GM19035 (cell line): Measurements from ENCODE around the gene MRPS12.

Experiments
- ATAC-seq: cut with Tn5 transposase; IDR thresholded peaks from one replicate; pipeline ENCODE4 v1.9.1; 2021; ENCODE audit not compliant: unreplicated experiment

MRPS12 gene

GRCh38 chr19:38910488-38910887 lies 20.3 kb upstream of the MRPS12 start:
- ATAC-seq = no peak

DNA sequence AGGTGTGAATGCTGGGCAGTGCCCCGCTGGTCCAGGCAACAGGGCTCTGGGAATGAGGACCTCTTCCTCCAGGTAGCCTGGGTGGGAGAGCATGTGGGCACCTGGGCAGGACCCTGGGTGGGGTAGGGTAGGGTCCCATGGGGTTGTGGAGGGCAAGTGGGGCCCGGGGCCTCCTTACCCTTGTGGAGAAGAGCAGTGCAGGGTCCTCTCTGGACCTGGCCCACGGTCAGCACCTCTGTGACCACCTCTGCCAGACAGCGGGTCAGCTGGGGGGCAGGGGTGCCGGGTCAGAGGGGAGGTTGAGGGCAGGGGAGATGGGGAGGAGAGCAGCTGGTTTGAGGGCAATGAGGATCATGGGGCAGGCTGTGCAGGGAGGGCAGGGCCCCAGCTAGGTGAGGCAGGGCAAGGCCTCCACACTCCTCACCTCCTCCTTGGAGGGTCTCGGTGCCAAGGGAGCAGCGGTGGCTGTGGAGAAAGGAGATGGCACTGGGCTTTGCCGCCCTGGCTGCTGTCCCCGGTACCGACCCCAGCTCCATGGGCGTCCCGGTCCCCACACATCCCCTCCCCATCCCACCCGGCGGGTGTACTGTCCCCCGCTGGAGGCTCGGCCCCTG lies 19.2 kb upstream of the MRPS12 start:
- no peak for ATAC-seq

DNA sequence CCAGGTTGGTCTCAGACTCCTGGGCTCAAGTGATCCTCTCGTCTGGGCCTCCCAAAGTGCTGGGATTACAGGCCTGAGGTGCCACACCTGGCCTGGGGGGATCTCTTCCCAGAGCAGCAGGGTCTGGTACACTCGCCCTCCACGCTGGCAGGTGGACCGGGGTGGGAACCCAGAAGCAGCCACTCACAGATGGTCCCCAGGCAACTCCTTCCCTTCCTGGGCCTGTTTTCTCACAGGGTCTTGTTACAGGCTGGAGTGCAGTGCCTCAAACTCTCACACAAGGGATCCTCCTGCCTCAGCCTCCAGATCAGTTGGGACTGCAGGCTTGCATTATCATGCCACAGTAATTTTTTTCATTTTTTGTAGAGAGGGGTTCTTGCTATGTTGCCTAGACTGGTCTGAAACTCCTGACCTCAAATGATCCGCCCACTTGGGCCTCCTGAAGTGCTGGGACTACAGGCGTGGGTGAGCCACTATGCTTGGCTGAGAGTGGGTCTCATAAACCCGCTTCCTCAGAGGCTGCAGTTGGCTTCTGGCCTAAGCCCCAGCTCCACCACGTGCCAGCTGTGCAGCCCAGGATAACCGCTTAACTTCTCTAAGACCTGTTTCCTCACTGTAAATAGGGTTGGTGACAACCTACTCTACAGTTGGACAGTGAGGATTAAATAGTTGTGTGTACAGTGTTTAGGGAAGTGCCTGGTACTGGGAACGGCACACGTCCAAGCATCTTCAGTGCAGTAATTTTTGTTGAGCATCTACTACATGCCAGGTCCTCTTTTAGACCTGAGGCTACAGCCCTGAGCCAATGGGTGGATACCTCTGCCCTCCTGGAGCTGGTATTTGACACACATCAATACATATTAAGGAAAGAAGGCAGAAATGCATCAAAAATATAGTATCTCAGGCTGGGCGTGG lies 17.9 kb upstream of the MRPS12 start:
- ATAC-seq = no peak

DNA sequence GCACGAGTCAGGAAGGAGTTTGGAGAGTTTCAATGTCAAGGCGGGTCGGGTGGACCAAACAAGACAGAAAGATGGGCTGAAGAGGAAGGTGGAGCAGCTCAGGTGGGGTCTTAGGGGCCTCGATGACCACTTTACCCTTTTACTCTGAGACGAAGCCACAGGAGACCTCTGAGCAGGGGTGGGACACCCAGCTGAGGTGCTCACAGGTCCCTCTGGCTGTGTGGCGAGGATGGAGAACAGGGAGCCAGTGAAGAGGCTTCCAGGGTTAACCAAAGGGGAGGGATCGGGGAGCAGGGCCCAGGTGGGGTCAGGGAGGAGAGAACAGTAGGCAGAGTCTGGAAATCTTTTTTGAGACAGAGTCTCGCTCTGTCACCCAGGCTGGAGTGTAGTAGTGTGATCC lies 16.8 kb upstream of the MRPS12 start:
- no peak for ATAC-seq

- no peak for ATAC-seq
These were observed 15.1 kb upstream of the MRPS12 start for GRCh38 chr19:38915329-38916321.

GRCh38 chr19:38917516-38917915 lies 13.2 kb upstream of the MRPS12 start:
- no peak for ATAC-seq

GRCh38 chr19:38917921-38918491 lies 12.7 kb upstream of the MRPS12 start:
- no peak for ATAC-seq

GRCh38 chr19:38918526-38918925 lies 12.2 kb upstream of the MRPS12 start:
- no peak for ATAC-seq

GRCh38 chr19:38919837-38920601 lies 10.7 kb upstream of the MRPS12 start:
- no peak for ATAC-seq

- no peak for ATAC-seq
These were observed 9.9 kb upstream of the MRPS12 start for GRCh38 chr19:38920602-38921419.

- no peak for ATAC-seq
These were observed 9.1 kb upstream of the MRPS12 start for GRCh38 chr19:38921420-38922274.

GRCh38 chr19:38922482-38922881 lies 8.3 kb upstream of the MRPS12 start:
- ATAC-seq = no peak

DNA sequence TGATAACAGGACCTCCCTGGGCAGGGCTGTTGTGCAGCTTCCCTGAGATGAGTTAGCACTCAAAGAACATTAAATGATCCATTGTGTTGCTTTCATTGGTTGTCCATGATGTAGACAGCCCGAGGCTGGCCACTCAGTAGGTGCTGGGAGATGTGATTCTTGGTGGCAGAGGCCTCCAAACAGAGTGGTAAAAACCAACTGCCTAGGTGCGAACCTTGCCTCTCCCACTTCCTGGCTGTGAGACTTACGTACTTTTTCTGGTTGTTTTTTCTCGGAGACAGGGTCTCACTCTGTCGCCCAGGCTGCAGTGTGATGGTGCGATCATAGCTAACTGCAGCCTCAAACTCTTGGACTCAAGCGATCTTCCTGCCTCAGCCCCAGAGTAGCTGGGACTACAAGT lies 6.4 kb upstream of the MRPS12 start:
- ATAC-seq = no peak

- ATAC-seq = no peak
These were observed 2.2 kb upstream of the MRPS12 start for GRCh38 chr19:38928391-38929001.

- ATAC-seq = peak; percentile 73
These were observed 592 bp upstream of the MRPS12 start, which contains the start of gene SARS2 for GRCh38 chr19:38929929-38930775. SARS2 (minus strand) TSS chr19:38930763; CDS start chr19:38930736, 27 bp downstream.

DNA sequence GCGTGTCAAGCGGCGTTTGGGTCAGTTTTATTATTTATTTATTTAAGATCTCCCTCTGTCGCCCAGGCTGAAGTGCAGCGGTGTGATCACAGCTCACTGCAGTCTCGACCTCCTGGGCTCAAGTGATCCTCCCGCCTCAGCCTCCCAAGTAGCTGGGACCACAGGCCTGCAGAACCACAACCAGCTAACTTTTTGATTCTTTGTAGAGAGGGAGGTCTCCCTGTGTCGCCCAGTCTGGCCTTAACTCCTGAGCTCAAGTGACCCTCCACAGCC lies 713 bp downstream of the MRPS12 start:
- no peak for ATAC-seq
